Fibroblast of villous mesenchyme (primary cell): ENCODE data around the gene PDE4D. TPM values are rescaled to one million over a fixed set of nuclear protein-coding genes. Genes with fewer than 3 reads are reported as not detected.
A peak's percentile ranks its signal among the peaks of the same experiment; 100 is the strongest.

Source experiments
- DNase-seq: peaks from one replicate; pipeline ENCODE4 v3.0.0-alpha.2; 2010; ENCODE audit warnings: low read depth
- H3K4me3 ChIP-seq: 2 replicates; pipeline ENCODE4 v1.5.1; 2011; ENCODE audit warnings: low read depth, mild to moderate bottlenecking, low read length
- total RNA-seq: library from RNA; depleted of rRNA; stranded (reverse); fragments of >200 nt; gene quantifications from 2 replicates; pipeline ENCODE4 v1.2.3, GENCODE V29; 2012
- TF ChIP-seq, protein P1 (sequence below): IDR thresholded peaks from 2 replicates; pipeline ENCODE4 v1.5.1; 2012; ENCODE audit warnings: low read depth, mild to moderate bottlenecking, low read length; ENCODE audit not compliant: insufficient read depth

PDE4D gene
- 6.0 and 11.9 TPM in 2 replicates for total RNA-seq

DNA sequence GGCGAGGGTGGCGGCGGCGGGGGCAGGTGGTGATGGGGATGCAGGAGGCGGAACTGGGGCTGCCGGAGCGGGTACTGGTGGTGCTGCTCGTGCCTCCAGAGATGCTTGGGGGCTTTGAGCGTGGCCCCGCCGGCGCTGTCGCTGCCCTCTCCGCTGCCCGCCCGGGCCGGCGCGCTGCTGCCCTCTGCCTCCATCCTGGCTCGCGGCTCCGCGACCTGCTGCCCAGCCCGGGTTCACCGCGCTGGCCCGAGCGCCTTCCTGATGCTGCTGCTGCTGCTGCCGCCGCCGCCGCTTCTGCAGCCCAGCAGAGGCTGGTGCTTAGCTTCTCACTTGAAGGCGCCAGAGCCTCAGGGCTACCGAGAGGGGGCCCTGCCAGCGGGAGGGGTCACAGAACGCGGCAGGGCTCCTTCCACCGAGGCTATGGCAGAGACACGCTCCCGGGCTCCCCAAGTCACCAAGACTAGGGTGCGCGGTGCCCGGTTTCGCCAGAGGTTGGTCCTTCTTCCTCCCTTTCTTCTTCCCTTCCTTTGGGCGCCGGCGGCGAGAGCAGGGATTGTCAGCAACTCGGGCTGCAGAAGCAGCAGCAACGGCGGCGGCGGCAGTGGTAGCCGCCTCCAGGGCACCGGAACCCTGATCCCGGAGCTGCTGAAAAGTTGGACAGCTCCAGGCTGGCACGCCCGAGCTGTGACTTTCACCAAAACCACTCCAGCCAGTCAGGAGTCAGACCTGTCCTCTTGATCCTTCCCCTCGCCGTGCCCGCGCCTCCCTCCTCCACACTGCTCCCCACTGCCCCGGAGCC lies at the start of gene PDE4D:
Gene PDE4D (minus strand): TSS at position 298 of the 799 bp plus-strand sequence.
- H3K4me3 ChIP-seq = peak within 1 kb of the TSS; percentile 65
- peak; percentile 66 for DNase-seq

DNA sequence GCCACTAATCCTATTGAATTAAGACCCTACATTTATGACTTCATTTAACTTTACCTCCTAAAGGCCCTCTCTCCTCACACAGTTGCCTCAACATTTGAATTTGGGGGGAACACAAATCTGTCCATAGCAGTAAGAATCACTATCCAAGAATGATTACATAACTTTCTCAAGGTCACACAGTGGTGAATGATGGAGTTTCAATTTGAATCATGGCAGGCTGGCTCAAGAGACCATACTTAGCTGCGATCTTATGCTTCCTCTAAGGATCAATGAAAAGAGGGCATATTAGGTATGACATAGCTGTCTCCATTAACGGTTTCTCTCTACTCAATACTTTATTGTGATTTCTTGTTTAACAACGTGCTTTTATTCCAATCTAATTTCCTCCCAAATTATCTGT lies 44.1 kb upstream of the PDE4D start:
- TF ChIP-seq, protein P1, sequence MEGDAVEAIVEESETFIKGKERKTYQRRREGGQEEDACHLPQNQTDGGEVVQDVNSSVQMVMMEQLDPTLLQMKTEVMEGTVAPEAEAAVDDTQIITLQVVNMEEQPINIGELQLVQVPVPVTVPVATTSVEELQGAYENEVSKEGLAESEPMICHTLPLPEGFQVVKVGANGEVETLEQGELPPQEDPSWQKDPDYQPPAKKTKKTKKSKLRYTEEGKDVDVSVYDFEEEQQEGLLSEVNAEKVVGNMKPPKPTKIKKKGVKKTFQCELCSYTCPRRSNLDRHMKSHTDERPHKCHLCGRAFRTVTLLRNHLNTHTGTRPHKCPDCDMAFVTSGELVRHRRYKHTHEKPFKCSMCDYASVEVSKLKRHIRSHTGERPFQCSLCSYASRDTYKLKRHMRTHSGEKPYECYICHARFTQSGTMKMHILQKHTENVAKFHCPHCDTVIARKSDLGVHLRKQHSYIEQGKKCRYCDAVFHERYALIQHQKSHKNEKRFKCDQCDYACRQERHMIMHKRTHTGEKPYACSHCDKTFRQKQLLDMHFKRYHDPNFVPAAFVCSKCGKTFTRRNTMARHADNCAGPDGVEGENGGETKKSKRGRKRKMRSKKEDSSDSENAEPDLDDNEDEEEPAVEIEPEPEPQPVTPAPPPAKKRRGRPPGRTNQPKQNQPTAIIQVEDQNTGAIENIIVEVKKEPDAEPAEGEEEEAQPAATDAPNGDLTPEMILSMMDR = no peak
- H3K4me3 ChIP-seq = no peak overlapping the region
- no peak for DNase-seq

More for the DNA sequence above, at the start of gene PDE4D:
- TF ChIP-seq, protein P1 = no peak

DNA sequence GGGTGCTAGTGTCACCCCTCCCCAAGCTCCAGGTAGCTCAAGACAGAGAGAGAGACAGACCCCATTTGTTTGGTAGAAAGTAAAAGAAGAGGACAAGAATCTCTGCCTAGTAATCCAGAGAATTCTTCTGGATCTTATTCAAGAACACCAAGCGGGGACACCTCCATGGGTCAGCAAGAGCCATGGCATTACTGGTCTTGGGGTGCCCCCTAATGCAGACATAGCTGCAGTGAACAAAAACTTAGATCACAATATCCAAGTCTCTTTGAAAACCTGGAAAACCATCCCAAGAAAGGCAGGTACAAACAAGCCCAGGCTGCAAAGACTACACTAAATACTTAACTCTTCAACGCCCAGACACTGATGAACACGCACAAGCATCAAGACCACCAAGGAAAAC lies 29.9 kb upstream of the PDE4D start:
- peak; percentile 66 for DNase-seq
- TF ChIP-seq, protein P1 = peak; percentile 71
- no peak overlapping the region for H3K4me3 ChIP-seq

DNA sequence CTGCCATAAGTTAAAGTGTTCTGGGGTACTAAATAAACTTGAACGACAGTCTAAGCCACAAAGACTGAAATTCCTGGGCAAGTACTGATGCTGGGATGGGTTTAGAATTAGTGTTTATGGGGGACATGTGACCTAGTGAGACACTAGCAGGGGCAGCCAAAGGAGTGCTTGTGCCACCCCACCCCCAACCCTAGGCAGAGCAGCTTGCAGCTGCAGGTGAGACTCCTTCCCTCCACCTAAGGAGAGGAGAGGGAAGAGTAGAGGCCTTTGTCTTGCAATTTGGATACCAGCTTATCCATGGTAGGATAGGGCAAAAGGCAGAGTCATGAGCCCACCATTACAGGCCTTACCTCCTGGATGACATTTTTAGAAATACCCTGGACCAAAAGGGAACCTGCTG lies 28.7 kb upstream of the PDE4D start:
- TF ChIP-seq, protein P1 = no peak
- H3K4me3 ChIP-seq = no peak overlapping the region
- no peak for DNase-seq

DNA sequence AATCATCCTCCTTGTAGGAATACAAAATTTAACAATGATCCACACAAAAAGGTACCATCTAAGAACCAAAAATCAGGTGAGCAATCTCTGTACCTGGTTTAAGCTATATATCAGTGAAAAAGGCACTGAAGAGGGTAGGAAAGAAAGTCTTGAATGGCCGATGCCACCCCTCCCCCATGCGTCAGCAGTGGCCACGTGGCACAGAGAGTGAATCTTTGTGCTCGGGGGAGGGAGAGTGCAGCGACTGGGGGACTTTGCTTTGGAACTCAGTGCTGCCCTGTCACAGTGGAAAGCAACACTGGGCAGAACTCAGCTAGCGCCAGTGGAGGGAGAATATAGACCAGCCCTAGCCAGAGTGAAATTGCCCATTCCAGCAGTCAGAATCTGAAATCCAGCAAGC lies 28.3 kb upstream of the PDE4D start:
- no peak overlapping the region for H3K4me3 ChIP-seq
- TF ChIP-seq, protein P1 = no peak
- DNase-seq = no peak

DNA sequence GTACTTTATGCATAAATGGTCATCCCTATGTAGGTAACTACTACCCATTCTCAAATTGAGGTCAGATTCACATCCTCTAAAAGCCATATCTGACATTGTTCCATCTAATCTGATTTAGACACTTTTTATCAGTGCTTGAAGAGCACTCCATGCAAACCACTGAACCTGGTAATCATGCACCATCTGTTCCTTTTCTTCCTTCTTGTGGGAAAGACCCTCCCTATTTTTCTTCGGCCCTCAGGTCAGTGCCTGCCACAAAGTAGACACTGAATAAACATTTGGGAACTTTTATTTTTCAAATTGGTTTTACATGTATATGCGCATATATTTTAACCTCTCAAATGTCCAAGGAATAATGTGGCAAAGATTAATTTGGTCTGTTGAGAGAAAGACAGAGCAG lies 26.0 kb upstream of the PDE4D start:
- no peak overlapping the region for H3K4me3 ChIP-seq
- TF ChIP-seq, protein P1 = no peak
- DNase-seq = no peak
